Lung (tissue), 12 donors: ENCODE results near the gene PAK6. TPM values are rescaled to one million over a fixed set of nuclear protein-coding genes. Genes with fewer than 3 reads are reported as not detected.

Experiments
- ATAC-seq: fragments of 200-7000 bp; cut with Tn5 transposase; one replicate; pipeline ENCODE4 v1.9.1; 2020; ENCODE audit warnings: moderate number of reproducible peaks; ENCODE audit not compliant: insufficient read depth, low FRiP score
- DNase-seq, 3 donors: peaks; one replicate each; pipeline ENCODE4 v3.0.0-alpha.2; 2013 to 2017
- H3K27ac ChIP-seq, 2 donors: one replicate each; pipeline ENCODE4 v1.5.1; 2013; ENCODE audit warnings: mild to moderate bottlenecking in 2 of 2, moderate library complexity in 2 of 2, control low read depth in 1 of 2, inconsistent platforms in 1 of 2, low read depth in 1 of 2, low read length in 1 of 2
- H3K27me3 ChIP-seq, 3 donors: one replicate each; pipeline ENCODE4 v1.5.1; 2013; ENCODE audit warnings: low read length in 2 of 3; ENCODE audit not compliant: control insufficient read depth in 3 of 3, insufficient read depth in 3 of 3
- H3K36me3 ChIP-seq, 4 donors: one replicate each; pipeline ENCODE4 v1.5.1; 2013; ENCODE audit warnings: low read length in 4 of 4, mild to moderate bottlenecking in 1 of 4, moderate library complexity in 1 of 4; ENCODE audit not compliant: control insufficient read depth in 4 of 4, insufficient read depth in 4 of 4
- H3K4me1 ChIP-seq, 5 donors: one replicate each; pipeline ENCODE4 v1.5.1; 2013; ENCODE audit warnings: low read length in 5 of 5, mild to moderate bottlenecking in 2 of 5, moderate library complexity in 1 of 5; ENCODE audit not compliant: control insufficient read depth in 5 of 5, insufficient read depth in 5 of 5
- H3K4me3 ChIP-seq: one replicate; pipeline ENCODE4 v1.5.1; 2013; ENCODE audit warnings: mild to moderate bottlenecking, control low read depth, moderate library complexity
- H3K9ac ChIP-seq, 2 donors: one replicate each; pipeline ENCODE4 v1.5.1; 2013; ENCODE audit warnings: low read length in 2 of 2, control low read depth in 1 of 2; ENCODE audit not compliant: insufficient read depth in 1 of 2
- H3K9me3 ChIP-seq, 4 donors: one replicate each; pipeline ENCODE4 v1.5.1; 2013; ENCODE audit warnings: low read length in 3 of 4, mild to moderate bottlenecking in 1 of 4, moderate library complexity in 1 of 4; ENCODE audit not compliant: control insufficient read depth in 4 of 4, insufficient read depth in 3 of 4
- CTCF ChIP-seq: IDR thresholded peaks from 2 replicates; pipeline ENCODE4 v1.5.1; 2012; ENCODE audit warnings: mild to moderate bottlenecking; ENCODE audit errors: control extremely low read depth, extremely low read depth
- WGBS, 2 donors: extraction: QIAGEN DNeasy Blood & Tissue Kit; methylation state at CpG; one replicate each; pipeline ENCODE4 v1.1.7; 2013; 5-methylcytosine and 5-hydroxymethylcytosine counted together
- polyA plus RNA-seq, 2 donors: library from polyadenylated mRNA; stranded (reverse); fragments of 200-250 nt; gene quantifications; one replicate each; pipeline ENCODE4 v1.2.1, GENCODE V29; 2013
- total RNA-seq, 2 donors: library from RNA; depleted of rRNA in 1 of 2; stranded (reverse); fragments of >200 nt in 1 of 2; gene quantifications; one replicate each; pipeline ENCODE4 v1.2.1, GENCODE V29; 2014 to 2021
- donor health status: control.
- donor health status: control.
- donor health status: Bipolar disorder and iron deficiency.
- donor health status: healthy.
- donor health status: DM: yes; HTN: yes; CAD: no.

The PAK6 gene
- total and polyA plus RNA-seq, 4 donors = 5.8 to 10.4 (median 7.2) TPM

- peaks cover 0 to 16% (median 0%) of the 10 kb centered on the region in 5 donors for H3K4me1 ChIP-seq
- no peaks in the 10 kb centered on the region for H3K9me3 ChIP-seq
- no peak overlapping the region for H3K27ac ChIP-seq
- H3K36me3 ChIP-seq = no peaks in the 10 kb centered on the region
- ATAC-seq = no peak
- DNase-seq = no peak
- 87 to 92% methylated on average over 17 of the region's 17 CpGs for WGBS, 2 donors
- H3K27me3 ChIP-seq = peaks cover 0 to 23% (median 8%) of the 10 kb centered on the region in 3 donors
- H3K9ac ChIP-seq = no peak overlapping the region
- no peak for TF ChIP-seq CTCF
- H3K4me3 ChIP-seq = no peak overlapping the region
Observed at GRCh38 chr15:40256638-40257235, 17.9 kb downstream of the PAK6 start.

- H3K9me3 ChIP-seq = no peaks in the 10 kb centered on the region
- DNase-seq = no peak
- peaks cover 0 to 23% (median 8%) of the 10 kb centered on the region in 3 donors for H3K27me3 ChIP-seq
- ATAC-seq = no peak
- H3K4me3 ChIP-seq = no peak overlapping the region
- 86 to 91% methylated on average over 9 of the region's 9 CpGs for WGBS, 2 donors
- H3K4me1 ChIP-seq = peaks cover 0 to 10% (median 1%) of the 10 kb centered on the region in 5 donors
- no peak overlapping the region for H3K27ac ChIP-seq
- TF ChIP-seq CTCF = no peak
- no peak overlapping the region for H3K9ac ChIP-seq
- no peaks in the 10 kb centered on the region for H3K36me3 ChIP-seq
Observed at GRCh38 chr15:40257656-40258450, 19.0 kb downstream of the PAK6 start.

- no peak overlapping the region for H3K27ac ChIP-seq
- no peak overlapping the region for H3K9ac ChIP-seq
- H3K4me1 ChIP-seq = peaks cover 0 to 4% (median under 1%) of the 10 kb centered on the region in 5 donors
- no peaks in the 10 kb centered on the region for H3K36me3 ChIP-seq
- WGBS, 2 donors = 51 to 64% methylated on average over 8 of the region's 8 CpGs
- H3K4me3 ChIP-seq = no peak overlapping the region
- ATAC-seq = no peak
- no peaks in the 10 kb centered on the region for H3K9me3 ChIP-seq
- no peak for DNase-seq
- peaks cover 0 to 16% (median 6%) of the 10 kb centered on the region in 3 donors for H3K27me3 ChIP-seq
- TF ChIP-seq CTCF = no peak
Observed at GRCh38 chr15:40258544-40258943, 19.7 kb downstream of the PAK6 start.
